ENCODE results near the gene MALRD1. TPM values are rescaled to one million over a fixed set of nuclear protein-coding genes. Genes with fewer than 3 reads are reported as not detected.

MALRD1 gene
- total RNA-seq, 1 experiment from 2014 or later = 8.2 TPM

GRCh38 chr10:19626156-19626555 lies 577.6 kb downstream of the MALRD1 start:
- no peak overlapping the region for H3K4me3 Mint-ChIP-seq (ENCODE audit: unreplicated experiment)
- no peaks in the 10 kb centered on the region for H3K4me1 Mint-ChIP-seq (ENCODE audit: low read depth, unreplicated experiment)
- H3K36me3 Mint-ChIP-seq (ENCODE audit: insufficient read depth, unreplicated experiment) = no peaks in the 10 kb centered on the region
- intact Hi-C loops (cut with micrococcal nuclease; ENCODE audit: unreplicated experiment) = no loop called here
- no peak overlapping the region for H3K27ac Mint-ChIP-seq (ENCODE audit: unreplicated experiment)
- no peak for DNase-seq
- H3K9me3 Mint-ChIP-seq (ENCODE audit: unreplicated experiment) = no peaks in the 10 kb centered on the region
- TF ChIP-seq CTCF (IDR thresholded peaks at IDR 0.05; ENCODE audit: insufficient read depth in 1 of 2, low read depth in 1 of 2, low read length in 1 of 2, severe bottlenecking in 1 of 2, unreplicated experiment in 1 of 2) = no peak
- H3K27me3 ChIP-seq (replicated peaks; ENCODE audit: control insufficient read depth, insufficient read depth, low read length) = no peaks in the 10 kb centered on the region
- H3K27me3 Mint-ChIP-seq (ENCODE audit: insufficient read depth, unreplicated experiment) = no peaks in the 10 kb centered on the region
- ChIA-PET POLR2A (no interaction called here), CTCF (no interaction called here)
- BruUV-seq (replicated peaks) = no TSS peak
- H3K4me3 ChIP-seq (ENCODE audit: low read depth, low read length) = no peak overlapping the region
- no peaks in the 10 kb centered on the region for H3K4me1 ChIP-seq
- H3K36me3 ChIP-seq (ENCODE audit: control insufficient read depth, insufficient read depth, low read length) = no peaks in the 10 kb centered on the region
- no peaks in the 10 kb centered on the region for H3K9me3 ChIP-seq

- Mint-ChIP-seq H3K9me3 (ENCODE audit: unreplicated experiment) (peaks cover 8% of the 10 kb centered on the region), H3K4me1 (ENCODE audit: low read depth, unreplicated experiment) (no peaks in the 10 kb centered on the region), H3K36me3 (ENCODE audit: insufficient read depth, unreplicated experiment) (no peaks in the 10 kb centered on the region), H3K27me3 (ENCODE audit: insufficient read depth, unreplicated experiment) (no peaks in the 10 kb centered on the region), H3K27ac (ENCODE audit: unreplicated experiment) (no peak overlapping the region), H3K4me3 (ENCODE audit: unreplicated experiment) (no peak overlapping the region)
- no peak overlapping the region for H3K4me3 ChIP-seq (ENCODE audit: low read depth, low read length)
- DNase-seq = no peak
- BruUV-seq (replicated peaks) = no TSS peak
- ChIA-PET POLR2A (no interaction called here), CTCF (no interaction called here)
- intact Hi-C loops (cut with micrococcal nuclease; ENCODE audit: unreplicated experiment) = no loop called here
- no peak for TF ChIP-seq CTCF (IDR thresholded peaks at IDR 0.05; ENCODE audit: insufficient read depth in 1 of 2, low read depth in 1 of 2, low read length in 1 of 2, severe bottlenecking in 1 of 2, unreplicated experiment in 1 of 2)
- H3K9me3 ChIP-seq = no peaks in the 10 kb centered on the region
- no peaks in the 10 kb centered on the region for H3K27me3 ChIP-seq (replicated peaks; ENCODE audit: control insufficient read depth, insufficient read depth, low read length)
- no peaks in the 10 kb centered on the region for H3K4me1 ChIP-seq
- H3K36me3 ChIP-seq (ENCODE audit: control insufficient read depth, insufficient read depth, low read length) = no peaks in the 10 kb centered on the region
These were observed 580.4 kb downstream of the MALRD1 start for GRCh38 chr10:19628767-19629560.

- Mint-ChIP-seq H3K27ac (ENCODE audit: unreplicated experiment) (no peak overlapping the region), H3K36me3 (ENCODE audit: insufficient read depth, unreplicated experiment) (no peaks in the 10 kb centered on the region), H3K4me1 (ENCODE audit: low read depth, unreplicated experiment) (no peaks in the 10 kb centered on the region), H3K4me3 (ENCODE audit: unreplicated experiment) (no peak overlapping the region), H3K27me3 (ENCODE audit: insufficient read depth, unreplicated experiment) (no peaks in the 10 kb centered on the region), H3K9me3 (ENCODE audit: unreplicated experiment) (peaks cover 8% of the 10 kb centered on the region)
- BruUV-seq (replicated peaks) = no TSS peak
- ChIA-PET POLR2A (no interaction called here), CTCF (no interaction called here)
- intact Hi-C loops (cut with micrococcal nuclease; ENCODE audit: unreplicated experiment) = no loop called here
- no peaks in the 10 kb centered on the region for H3K27me3 ChIP-seq (replicated peaks; ENCODE audit: control insufficient read depth, insufficient read depth, low read length)
- H3K4me1 ChIP-seq = no peaks in the 10 kb centered on the region
- H3K4me3 ChIP-seq (ENCODE audit: low read depth, low read length) = no peak overlapping the region
- no peak for TF ChIP-seq CTCF (IDR thresholded peaks at IDR 0.05; ENCODE audit: insufficient read depth in 1 of 2, low read depth in 1 of 2, low read length in 1 of 2, severe bottlenecking in 1 of 2, unreplicated experiment in 1 of 2)
- DNase-seq = no peak
- H3K36me3 ChIP-seq (ENCODE audit: control insufficient read depth, insufficient read depth, low read length) = no peaks in the 10 kb centered on the region
- H3K9me3 ChIP-seq = no peaks in the 10 kb centered on the region
These were observed 581.0 kb downstream of the MALRD1 start for GRCh38 chr10:19629567-19629966.
